Measurements from ENCODE around the gene SORL1-AS1.

SORL1-AS1 gene

DNA sequence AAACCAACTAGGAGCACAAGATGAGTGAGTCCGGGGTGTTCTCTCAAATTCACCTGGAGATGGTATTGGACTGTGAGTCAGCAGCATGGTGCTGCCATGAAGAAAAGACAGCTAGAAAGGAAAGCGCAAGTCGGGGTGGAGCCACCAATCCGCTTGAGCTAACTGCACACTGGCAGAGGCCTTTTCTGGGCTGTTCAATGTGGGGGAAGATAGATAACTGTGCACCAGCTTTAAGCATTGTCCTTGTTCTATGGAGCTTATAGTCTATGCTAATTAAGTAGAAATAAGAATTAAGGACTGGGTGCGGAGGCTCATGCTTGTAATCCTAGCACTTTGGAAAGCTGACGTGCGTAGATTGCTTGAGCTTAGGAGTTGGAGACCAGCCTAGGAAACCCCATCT, 21.9 kb upstream of the SORL1-AS1 start:
- no peak for DNase-seq

DNA sequence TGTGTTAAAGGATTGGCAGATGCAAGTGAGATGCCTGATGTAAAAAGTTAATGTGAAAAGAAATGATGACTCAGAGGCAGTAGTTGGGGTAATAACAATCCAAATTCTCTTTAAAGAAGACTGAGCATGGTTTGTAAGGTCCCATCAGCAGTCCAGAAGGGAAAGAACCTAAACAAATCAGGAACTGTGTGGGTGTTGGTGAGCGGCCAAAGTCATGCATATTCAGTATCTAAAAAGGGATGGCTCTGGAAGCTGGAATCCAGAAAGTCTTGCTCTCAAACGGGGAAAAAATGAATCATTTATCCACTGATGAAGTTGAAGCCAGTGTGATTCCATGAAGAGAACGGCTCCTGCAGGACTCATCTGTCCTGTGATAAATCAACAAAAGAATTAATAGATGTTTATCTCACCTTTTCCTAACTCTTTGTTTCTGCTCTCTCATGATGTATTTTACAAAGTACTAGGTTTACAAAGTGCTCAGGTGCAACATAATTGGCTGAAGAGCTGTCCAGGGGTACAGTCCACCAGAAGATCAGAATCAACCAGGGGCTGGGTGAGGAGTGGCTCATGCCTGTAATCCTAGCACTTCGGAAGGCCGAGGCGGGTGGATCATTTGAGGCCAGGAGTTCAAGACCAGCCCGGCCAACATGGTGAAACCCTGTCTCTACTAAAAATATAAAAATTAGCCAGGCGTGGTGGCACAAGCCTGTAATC, 20.5 kb upstream of the SORL1-AS1 start:
- DNase-seq: no peak

- no peak for DNase-seq
Observed at GRCh38 chr11:121472312-121472711, 19.5 kb upstream of the SORL1-AS1 start.

DNA sequence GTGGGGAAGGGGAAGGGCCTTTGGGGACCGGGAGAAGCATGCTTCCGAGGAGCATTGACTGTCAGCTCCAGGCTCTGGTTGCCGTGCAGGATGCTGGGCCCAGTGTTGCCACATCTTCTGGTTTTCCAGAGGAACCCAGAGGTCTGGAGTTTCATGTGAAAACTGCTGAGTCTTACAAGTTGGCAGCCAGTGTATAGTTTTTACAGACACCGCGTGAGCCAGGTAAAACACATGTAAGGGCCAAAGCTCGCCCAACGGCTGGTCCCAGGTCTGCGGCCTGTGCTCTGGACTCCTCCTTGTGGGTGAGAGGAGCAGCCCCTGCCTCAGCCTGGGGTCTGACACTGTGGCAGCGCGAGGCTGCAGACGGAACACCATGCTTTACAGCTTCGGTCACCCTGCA, 18.4 kb upstream of the SORL1-AS1 start:
- DNase-seq: no peak

DNA sequence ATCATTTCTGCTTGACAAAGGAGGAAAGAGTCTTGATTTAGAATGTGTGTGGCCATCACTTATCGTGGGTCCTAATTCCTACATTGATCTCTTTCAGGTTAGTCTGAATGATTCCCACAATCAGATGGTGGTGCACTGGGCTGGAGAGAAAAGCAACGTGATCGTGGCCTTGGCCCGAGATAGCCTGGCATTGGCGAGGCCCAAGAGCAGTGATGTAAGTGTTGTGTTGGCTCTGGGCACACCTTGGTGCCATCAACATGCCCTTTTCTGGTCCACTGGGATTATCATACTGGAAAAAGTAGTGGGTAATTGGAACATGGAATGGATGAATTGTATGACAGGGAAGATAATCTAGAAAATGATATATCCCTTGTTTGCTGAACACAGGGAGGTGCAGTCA, 17.1 kb upstream of the SORL1-AS1 start:
- no peak for DNase-seq

GRCh38 chr11:121467965-121468364, 15.2 kb upstream of the SORL1-AS1 start:
- DNase-seq: peak; percentile 81 to 87

DNA sequence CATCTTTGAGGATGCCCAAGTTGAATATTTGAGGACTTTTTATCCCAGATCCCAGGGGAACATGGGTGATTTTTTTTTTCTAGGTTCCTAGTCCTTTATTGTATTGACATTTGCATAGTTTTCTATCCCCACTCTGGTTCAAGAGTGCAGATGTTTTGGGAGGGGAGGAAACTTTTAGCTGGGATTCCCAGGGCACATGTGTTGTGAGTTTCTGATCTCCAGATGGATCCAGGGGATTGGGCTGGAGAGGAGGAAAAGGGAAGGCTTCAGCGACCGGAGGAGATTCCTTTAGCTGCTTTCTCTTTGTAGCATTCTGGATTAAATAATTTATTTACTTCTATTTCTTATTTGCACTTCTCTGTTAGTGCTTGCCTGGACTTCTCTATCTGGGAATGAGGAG, 14.7 kb upstream of the SORL1-AS1 start:
- no peak for DNase-seq

DNA sequence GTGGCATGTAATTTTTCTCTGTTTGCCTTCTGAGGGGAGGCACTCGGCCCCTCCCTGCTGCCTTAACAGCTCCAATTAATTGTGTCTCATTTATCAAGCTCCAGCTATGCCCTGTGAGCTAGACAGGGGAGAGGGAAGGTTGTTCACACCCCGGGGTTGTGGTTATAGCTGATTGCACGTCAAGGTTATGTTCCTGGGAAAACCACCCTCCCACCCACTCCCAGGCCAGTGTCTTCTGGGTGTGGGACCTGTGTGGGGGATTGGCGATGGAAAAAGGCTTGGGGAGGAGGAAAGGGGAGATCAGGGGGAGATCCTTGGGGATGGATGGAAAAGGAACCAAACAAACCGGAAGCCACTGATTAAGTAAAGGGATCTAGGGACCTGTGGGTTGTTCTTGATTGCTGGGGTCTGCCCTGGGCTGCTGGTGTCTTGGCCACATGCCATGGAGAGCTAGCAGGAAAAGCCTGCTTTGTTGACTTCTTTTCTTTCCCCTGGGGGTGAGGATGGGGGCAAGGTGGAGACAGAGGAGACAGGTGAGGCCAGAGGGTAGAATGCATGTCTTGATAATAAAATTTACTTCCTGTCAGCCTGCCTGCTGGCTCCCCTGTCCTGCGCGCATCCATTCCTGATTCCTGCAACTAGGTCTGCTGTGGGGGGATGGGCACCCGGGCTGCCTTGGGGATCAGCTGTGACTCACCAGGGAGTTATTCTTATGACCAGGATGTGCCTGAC, 13.5 kb upstream of the SORL1-AS1 start:
- DNase-seq: peak in 1 of 2 experiments; percentile 33

- DNase-seq: no peak
Observed at GRCh38 chr11:121465709-121466062, 12.9 kb upstream of the SORL1-AS1 start.

DNA sequence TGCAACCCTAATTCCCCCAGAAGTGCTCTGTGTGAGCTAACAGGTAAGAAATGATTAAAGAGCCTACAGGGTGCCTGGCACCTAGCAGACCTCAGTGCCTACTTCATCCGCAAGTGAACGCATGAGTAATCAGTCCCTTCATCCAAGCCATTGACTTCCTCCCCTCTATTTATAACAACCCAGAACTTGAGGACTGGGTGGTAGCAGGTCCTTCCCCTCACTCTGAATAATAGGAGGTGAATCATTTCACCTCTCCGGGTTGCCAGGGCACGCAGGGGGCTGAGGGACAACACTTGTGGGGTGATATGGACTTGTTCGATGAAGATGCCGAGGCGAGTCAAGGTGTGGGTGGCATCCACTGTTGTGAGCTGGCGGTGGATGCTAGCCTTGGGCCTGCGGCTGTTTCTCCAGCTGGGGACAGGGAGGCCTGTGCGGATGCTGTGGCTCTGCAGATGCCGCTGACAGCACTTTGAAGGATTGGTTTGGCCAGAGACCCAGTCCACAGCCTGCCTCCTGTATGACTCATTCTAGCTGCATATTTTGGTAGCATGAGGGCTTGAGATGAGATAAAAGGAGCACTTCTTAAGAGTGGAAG, 11.7 kb upstream of the SORL1-AS1 start:
- peak; percentile 72 to 75 for DNase-seq

DNA sequence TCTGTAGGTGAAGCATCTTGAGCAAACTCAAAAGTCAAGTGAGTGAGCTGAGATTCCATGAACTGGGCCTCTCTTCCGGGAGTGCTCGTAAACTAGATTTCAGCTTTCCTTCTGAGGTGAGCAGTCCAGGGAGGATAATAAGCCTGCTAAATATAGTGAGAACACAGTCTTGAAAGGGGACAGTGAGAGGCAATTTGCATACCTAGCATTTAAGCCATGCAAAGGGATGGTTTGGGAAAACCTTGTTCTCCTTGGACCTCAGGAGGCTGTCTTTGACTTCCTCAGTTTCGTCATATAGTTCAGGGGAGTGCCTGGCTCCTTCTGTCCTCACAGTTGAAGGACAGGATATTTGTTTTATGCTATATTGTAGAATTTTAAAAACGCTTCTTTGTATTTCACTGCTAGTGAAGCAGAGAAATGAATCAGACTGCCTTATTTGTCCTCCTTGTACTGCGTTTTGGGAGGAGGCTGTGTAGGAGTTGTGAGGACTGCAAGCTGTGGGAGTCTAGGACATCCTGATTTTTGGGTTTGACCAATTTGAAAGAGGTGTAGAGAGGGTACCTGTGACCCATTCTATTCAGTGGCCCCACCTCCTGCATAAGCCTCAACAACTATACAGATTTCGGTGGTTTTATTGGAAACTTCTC, 11.0 kb upstream of the SORL1-AS1 start:
- no peak for DNase-seq

DNA sequence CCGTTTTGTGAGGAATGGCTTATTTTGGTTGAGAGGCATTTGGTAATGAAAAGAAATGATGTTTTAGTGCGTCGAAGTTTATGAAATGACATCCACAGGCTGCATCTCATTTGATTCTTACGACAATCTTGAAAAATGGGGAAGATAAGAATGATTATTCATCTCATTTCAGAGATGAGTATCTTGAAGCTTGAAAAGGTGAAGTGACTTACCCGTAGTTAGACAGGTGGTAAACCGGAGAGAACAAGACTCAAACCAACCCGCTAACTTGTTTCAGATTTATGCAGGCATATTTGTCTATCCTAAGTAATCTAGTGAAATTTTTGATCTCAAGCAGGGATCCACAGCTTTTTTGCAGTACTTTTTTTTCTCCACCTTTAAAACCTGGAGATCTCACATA, 9.1 kb upstream of the SORL1-AS1 start:
- DNase-seq: no peak

- DNase-seq: no peak
Observed at GRCh38 chr11:121460941-121461514, 8.3 kb upstream of the SORL1-AS1 start.

- no peak for DNase-seq
Observed at GRCh38 chr11:121459413-121460017, 6.7 kb upstream of the SORL1-AS1 start.

DNA sequence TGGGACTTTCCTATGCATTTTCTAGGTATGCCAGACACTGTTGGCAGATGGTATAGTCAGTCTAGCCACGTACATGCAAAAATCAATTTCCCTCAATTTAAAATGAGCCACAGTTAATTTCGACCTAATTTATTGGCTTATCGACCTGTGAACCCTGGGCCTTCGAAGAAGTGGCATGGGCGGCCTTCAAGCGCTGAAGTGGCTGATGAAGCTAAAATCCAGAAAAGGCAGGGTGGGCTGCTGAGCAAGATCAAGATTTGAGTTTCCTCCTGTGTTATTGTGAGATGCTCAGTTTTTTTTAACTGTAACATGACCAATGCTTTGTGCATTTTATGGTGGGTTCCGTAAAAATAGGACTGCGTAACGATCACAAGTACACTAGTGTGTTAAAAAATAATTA, 5.8 kb upstream of the SORL1-AS1 start:
- no peak for DNase-seq

GRCh38 chr11:121456816-121457431, 4.2 kb upstream of the SORL1-AS1 start:
- no peak for DNase-seq

- DNase-seq: no peak
Observed at GRCh38 chr11:121456151-121456550, 3.4 kb upstream of the SORL1-AS1 start.

DNA sequence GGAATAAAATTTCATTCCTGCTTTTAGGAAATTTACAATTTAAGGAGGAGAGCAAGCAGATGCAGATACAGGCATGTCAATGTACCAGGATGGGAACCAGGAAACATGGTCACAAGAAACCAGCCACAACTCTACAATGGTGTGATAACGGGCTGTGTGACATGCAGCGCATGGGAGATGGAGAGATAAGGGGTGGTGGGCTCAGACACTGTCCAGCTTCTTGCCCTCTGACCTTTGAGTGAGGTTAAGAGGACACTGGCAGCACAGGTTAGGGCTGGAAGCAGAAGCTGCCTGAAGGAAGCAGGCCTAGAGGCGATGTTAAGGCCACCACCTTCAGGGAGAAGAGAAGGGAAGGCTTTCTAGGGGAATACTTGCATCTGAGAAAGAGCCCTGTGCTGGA, 2.3 kb upstream of the SORL1-AS1 start:
- DNase-seq: no peak

GRCh38 chr11:121453589-121454299, 977 bp upstream of the SORL1-AS1 start:
- no peak for DNase-seq

- DNase-seq: peak; percentile 70 to 71
Observed at GRCh38 chr11:121451986-121452608, 670 bp downstream of the SORL1-AS1 start, which contains the start of gene SORL1. TSS of gene SORL1 (plus strand) at chr11:121452314. CDS start at chr11:121452332, 18 bp downstream.

All from activated CD4-positive, alpha-beta T cell treated with anti-CD3 and anti-CD28 coated beads, Interleukin-2, amount 50 U/mL, for 4 hours (primary cell).